ENCODE measurements around the gene SLC35F3.

Gene SLC35F3

DNA sequence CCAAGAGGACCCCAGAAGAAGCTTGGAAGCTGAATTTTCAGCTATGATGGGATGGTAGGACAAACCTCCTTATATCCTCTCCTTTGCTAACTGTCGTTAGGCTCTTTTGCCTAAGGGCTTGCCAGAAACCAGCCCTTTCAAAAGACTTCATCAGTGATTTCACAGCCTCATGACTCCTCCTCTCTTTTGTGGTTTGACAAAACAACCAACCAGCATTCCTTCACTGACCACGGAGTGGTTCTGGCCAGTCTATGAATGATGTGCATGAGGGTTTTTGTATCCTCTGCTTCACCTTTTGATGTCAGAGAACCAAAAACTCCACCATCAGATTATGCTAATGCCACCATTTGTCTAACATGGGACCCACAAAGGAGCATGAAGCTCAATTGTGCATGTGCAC, 351.9 kb downstream of the SLC35F3 start:
- DNase-seq (ENCODE audit: low read depth in 2 of 2), result no peak

DNA sequence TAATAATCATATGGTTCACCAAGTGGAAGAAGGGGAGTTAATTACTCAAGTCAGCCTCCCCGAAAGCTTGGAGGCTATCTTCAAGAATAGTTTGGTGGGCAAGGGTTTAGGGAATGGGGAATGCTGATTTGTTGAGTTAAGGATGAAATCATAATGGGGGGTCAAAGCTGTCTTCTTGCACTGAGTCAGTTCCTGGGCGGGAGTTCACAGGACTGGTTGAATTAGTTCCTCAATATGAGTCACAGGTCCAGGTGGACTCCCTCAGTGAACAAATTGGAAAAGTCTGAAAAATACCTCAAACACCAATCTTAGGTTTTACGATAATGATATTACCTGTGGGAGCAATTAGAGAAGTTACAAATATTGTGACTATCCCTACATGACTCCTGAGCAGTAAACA, 353.6 kb downstream of the SLC35F3 start:
- DNase-seq (ENCODE audit: low read depth in 2 of 2), result no peak

- DNase-seq (ENCODE audit: low read depth in 2 of 2), result no peak
Measured at GRCh38 chr1:234260578-234260977, 356.1 kb downstream of the SLC35F3 start.

DNA sequence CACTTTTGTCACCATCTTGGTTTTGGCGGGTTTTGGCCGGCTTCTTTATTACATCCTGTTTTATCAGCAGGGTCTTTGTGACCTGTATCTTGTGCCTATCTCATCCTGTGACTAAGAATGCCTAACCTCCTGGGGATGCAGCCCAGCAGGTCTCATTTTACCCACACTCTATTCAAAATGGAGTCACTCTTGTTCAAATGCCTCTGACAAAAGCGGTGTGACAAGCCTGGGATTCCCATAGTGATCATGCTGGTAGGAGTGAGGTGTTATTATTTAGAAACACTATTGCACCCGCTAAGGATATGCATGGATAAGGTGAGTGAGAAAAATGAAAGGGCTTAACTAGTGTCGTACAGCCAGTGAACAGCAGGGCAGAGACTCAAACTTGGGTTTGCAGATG, 357.1 kb downstream of the SLC35F3 start:
- no peak for DNase-seq (ENCODE audit: low read depth in 2 of 2)

- DNase-seq (ENCODE audit: low read depth in 2 of 2), result no peak
Measured at GRCh38 chr1:234262007-234262753, 357.7 kb downstream of the SLC35F3 start.

DNA sequence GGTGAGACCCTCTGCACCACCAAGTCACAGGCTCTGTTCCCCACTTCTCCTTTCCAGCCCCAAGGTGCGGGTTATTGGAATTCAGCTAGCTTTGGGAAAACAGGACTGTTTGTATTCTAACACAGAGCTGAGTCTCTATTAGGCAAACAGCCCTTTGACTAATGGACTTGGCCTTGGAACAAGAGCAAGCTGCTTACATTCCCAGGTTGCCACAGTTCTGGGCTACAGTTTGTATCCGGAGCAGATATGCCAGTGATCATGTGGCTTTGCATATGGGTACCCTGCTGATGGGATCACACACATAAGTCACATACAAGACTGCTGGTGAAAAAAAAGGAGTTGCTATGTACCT, 358.3 kb downstream of the SLC35F3 start:
- DNase-seq (ENCODE audit: low read depth in 2 of 2), result no peak

- no peak for DNase-seq (ENCODE audit: low read depth in 2 of 2)
Measured at GRCh38 chr1:234264832-234265231, 360.4 kb downstream of the SLC35F3 start.

- no peak for DNase-seq (ENCODE audit: low read depth in 2 of 2)
Measured at GRCh38 chr1:234265321-234265720, 360.8 kb downstream of the SLC35F3 start.

- DNase-seq (ENCODE audit: low read depth in 2 of 2), result no peak
Measured at GRCh38 chr1:234265861-234266260, 361.4 kb downstream of the SLC35F3 start.

- DNase-seq (ENCODE audit: low read depth in 2 of 2), result no peak
Measured at GRCh38 chr1:234270093-234270492, 365.6 kb downstream of the SLC35F3 start.

DNA sequence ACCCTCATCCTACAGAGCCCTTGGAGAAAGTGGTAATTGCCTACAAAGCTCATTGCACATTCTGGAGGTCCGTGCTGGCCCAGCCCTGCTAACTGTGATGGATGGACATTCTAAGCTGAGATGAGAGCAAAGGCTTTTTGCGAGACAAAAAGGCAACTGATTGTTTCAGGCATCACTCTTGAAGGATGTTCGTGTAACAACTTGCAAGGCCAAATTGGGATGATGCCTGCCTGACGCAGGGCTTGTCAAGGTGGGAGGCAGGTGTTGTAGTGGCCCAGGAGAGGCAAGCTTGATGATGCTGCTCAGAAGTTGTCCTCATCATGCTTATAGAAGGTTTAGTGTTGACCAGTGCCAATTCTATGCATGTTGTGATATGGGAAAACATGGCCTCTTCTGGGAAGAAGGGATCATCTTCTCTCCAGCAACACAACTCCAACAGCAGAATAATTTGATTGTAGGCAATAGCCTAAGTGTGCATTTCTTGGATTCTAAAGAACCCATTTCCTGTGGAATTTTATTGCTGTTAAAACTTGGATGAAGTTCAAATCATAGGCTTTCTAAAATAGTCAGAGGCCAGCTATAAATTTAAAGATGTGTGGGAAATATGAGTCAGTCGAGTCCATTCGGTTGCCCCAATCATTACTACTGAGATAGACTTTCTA, 366.2 kb downstream of the SLC35F3 start:
- no peak for DNase-seq (ENCODE audit: low read depth in 2 of 2)

- no peak for DNase-seq (ENCODE audit: low read depth in 2 of 2)
Measured at GRCh38 chr1:234271243-234271606, 366.7 kb downstream of the SLC35F3 start.

DNA sequence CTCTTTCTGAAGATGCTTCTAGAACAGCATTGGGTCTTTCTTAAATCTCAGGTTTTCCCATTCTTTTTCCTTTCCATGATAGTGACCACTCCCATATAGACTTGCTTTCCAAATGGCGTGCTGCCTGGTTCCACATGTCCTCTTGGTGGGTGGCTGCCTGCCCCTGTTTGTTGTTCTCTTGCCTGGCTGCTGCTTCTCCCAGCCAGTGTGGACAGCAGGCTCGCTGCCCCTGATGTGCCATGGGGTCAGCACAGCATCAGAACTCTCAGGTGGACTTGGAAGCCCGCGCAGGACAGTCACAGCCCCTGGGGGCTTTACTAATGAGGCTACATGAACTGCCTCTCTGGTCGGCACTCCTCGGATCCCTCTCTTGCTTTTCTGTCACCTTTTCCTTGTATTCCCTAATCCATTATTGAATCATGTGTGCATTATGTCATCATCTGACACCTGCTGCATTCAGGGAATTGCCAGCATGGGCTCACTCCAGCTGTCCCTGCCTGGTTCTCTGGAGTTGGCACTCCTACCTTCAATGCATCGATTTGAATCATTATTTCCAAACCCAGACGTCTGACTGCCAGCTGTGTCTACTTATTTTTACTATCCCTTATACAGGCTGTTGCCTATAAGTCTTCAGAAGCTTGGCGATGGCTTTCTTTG, 368.3 kb downstream of the SLC35F3 start:
- no peak for DNase-seq (ENCODE audit: low read depth in 2 of 2)

DNA sequence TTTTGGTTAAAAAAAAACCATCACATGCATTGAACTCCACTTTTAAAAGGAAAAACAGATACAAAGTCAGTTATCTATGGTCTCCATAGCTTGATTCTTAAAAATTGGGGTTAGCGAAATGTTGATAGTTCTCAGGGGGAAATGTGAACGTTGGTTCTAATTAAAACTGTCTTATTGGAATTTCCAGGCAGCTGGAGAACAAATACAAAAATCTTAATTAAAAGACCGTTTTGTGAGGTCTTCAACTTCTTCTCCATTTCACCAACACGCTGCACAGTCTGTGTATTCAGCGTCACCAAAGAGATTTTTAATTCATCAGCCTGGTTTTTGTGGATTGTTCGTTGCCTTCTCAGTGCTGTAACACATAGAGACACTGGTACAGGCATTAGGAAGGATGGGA, 369.5 kb downstream of the SLC35F3 start:
- DNase-seq (ENCODE audit: low read depth in 2 of 2), result no peak

DNA sequence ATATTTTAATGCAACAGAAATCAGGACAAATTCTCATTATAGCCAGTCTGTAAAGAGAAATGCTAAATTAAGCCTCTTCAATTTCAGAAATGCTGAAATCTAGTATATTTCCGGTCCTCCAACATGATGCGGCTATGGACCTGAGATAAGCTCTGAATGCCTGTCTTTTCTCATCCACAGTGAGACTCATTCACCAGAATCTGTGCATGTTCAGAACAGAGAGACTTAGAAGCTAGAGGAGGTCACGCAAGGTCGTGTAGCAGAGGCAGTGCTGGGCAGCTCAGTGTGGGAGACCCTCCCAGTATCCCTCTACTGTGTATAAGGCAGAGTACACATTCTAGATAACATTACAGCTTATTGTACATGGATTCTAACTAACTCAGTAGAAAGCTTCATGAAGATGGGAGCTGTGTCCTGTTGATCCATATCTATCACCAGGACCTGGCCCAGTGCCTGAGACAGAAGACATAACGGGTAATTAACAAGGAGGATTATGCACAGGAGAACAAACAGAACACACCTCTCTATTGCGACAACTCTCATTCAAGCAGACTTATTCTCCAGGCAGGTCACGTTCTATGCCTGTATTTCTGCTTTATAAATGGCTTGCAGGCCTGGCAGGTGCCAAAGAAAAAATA, 371.8 kb downstream of the SLC35F3 start:
- no peak for DNase-seq (ENCODE audit: low read depth in 2 of 2)

GRCh38 chr1:234277161-234277868, 372.8 kb downstream of the SLC35F3 start:
- no peak for DNase-seq (ENCODE audit: low read depth in 2 of 2)

DNA sequence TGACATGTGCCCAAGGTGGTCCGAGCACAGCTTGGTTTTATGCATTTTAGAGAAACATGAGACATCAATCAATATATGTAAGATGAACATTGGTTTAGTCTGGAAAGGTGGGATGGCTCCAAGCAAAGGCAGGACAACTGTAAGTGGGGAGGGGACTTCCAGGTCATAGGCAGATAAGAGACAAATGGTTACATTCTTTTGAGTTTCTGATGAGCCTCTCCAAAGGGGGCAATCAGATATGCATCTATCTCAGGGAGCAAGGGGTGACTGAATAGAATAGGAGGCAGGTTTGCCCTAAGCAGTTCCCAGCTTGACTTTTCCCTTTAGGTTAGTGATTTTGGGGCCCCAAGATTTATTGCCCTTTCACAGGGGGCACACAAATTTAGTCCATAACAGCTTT, 374.5 kb downstream of the SLC35F3 start:
- DNase-seq (ENCODE audit: low read depth in 2 of 2), result no peak

DNA sequence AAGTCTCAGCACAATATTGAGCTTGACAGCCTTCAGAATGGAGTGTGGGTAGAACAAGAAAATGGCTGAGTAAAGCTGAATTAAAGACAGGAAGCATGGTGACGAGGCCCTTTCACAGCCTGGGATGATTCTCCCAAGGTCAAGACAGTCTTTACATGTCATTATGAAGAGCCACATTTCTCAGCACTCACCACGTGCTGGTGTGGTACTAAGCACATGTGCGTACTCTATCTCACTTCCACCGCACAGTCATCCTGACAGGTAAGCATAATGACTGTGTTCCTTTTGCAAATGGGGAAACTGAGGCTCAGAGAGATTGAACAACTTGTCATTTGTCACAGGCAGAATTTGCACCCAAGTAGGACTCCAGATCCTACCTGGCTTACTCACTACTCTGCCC, 376.0 kb downstream of the SLC35F3 start:
- no peak for DNase-seq (ENCODE audit: low read depth in 2 of 2)

DNA sequence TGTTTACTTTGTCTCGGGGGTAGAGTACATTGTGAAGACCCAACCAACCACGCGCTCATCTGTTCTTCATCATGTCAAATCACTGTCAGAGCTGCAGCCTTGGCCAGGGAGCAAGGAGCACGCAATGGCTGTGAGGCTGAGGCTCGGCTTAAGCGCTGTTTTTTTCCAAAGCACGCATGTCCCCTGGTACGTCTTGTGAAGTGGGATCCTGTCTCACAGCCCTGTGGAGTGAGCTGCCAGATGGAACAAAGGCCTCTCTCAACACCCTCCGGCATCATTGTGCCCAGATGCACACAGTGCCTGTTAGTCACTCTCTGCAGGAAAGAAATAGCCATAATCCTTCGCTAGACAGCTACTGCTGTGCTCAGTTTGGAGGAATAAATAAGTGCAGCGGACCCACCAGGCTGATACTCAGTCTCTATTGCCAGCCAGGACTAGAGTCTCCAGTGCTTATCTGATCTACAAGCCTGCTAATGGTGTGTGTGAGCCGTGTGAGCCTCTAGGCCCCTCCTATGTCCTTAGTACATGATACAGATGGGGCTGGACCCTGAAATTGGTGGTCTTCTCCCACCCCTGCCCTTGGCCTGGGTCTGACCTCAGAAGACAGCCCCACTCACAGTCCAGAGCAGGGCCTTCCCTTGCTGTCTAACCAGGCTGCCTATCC, 377.5 kb downstream of the SLC35F3 start:
- no peak for DNase-seq (ENCODE audit: low read depth in 2 of 2)

- DNase-seq (ENCODE audit: low read depth in 2 of 2), result no peak
Measured at GRCh38 chr1:234286206-234286605, 381.7 kb downstream of the SLC35F3 start.

- DNase-seq (ENCODE audit: low read depth in 2 of 2), result no peak
Measured at GRCh38 chr1:234288946-234289345, 384.5 kb downstream of the SLC35F3 start.
